Activated naive CD8-positive, alpha-beta T cell treated with anti-CD3 and anti-CD28 coated beads for 36 hours (primary cell): ENCODE measurements around the gene ZBTB48. TPM values are rescaled to one million over a fixed set of nuclear protein-coding genes. Genes with fewer than 3 reads are reported as not detected.

ENCODE experiments used
- total RNA-seq, 2 experiments: library from RNA; stranded (reverse); gene quantifications; one replicate each; pipeline ENCODE4 v1.2.3, GENCODE V29; 2021

Gene ZBTB48
- total RNA-seq, 2 experiments from 2014 or later, result 22.1 to 26.4 TPM

Other genes with a start within 250 kb of the ZBTB48 start
- gene ACOT7, start 186.2 kb upstream of the ZBTB48 start, total RNA-seq, result 10 to 100 TPM; 80.8 to 86.2 TPM
- not detected for gene HES2, start 160.1 kb upstream of the ZBTB48 start, total RNA-seq
- gene ESPN, start 155.2 kb upstream of the ZBTB48 start, total RNA-seq, result under 1 TPM; 0.39 to 0.44 TPM
- 10 to 100 TPM; 64.7 to 67.8 TPM for gene TNFRSF25, start 113.8 kb upstream of the ZBTB48 start, total RNA-seq
- gene PLEKHG5, start 88.3 kb upstream of the ZBTB48 start, total RNA-seq, result 1 to 10 TPM; 2.2 to 2.3 TPM
- gene NOL9, start 25.5 kb upstream of the ZBTB48 start, total RNA-seq, result 10 to 100 TPM; 54.1 to 55.1 TPM
- not detected for gene TAS1R1, start 24.7 kb upstream of the ZBTB48 start, total RNA-seq
- 10 to 100 TPM; 31.2 TPM for gene KLHL21, start 22.9 kb downstream of the ZBTB48 start, total RNA-seq
- 10 to 100 TPM; 10.9 to 11.7 TPM for gene PHF13, start 33.7 kb downstream of the ZBTB48 start, total RNA-seq
- 10 to 100 TPM; 16.2 to 16.4 TPM for gene THAP3, start 44.9 kb downstream of the ZBTB48 start, total RNA-seq
- 10 to 100 TPM; 77.6 to 83.0 TPM for gene DNAJC11, start 121.8 kb downstream of the ZBTB48 start, total RNA-seq
- gene CAMTA1, start 205.5 kb downstream of the ZBTB48 start, total RNA-seq, result 10 to 100 TPM; 70.4 to 71.4 TPM